HEK293T (cell line): ENCODE data around the gene PIEZO2.

Experiments
- CTCF ChIA-PET: fragments of 350-600 bp; formaldehyde crosslinking; extraction: SDS; loops from one replicate; lab custom pipeline; 2021; ENCODE audit warnings: antibody characterized with exemption, inconsistent platforms; lab: Yijun Ruan, JAX
- POLR2A ChIA-PET: fragments of 350-600 bp; formaldehyde crosslinking; extraction: SDS; loops from one replicate; lab custom pipeline; 2020; ENCODE audit warnings: antibody characterized with exemption, inconsistent platforms; lab: Yijun Ruan, JAX
- DNase-seq: peaks from one replicate; pipeline ENCODE4 v3.0.0; 2012; ENCODE audit warnings: mixed read lengths; ENCODE audit errors: extremely low spot score
- ARNT ChIP-seq: fragments of 450-650 bp; IDR thresholded peaks from 2 replicates; pipeline ENCODE4 v1.6.1; 2017; ENCODE audit warnings: mild to moderate bottlenecking
- BHLHE40 ChIP-seq: fragments of 450-650 bp; IDR thresholded peaks from 2 replicates; pipeline ENCODE4 v1.6.1; 2016; ENCODE audit warnings: mild to moderate bottlenecking, moderate library complexity, borderline replicate concordance
- CTBP1 ChIP-seq: fragments of 450-650 bp; IDR thresholded peaks from 2 replicates; pipeline ENCODE4 v1.6.1; 2016; ENCODE audit warnings: borderline replicate concordance
- ELF4 ChIP-seq: fragments of 450-650 bp; IDR thresholded peaks from 2 replicates; pipeline ENCODE4 v1.6.1; 2017; ENCODE audit warnings: antibody characterized with exemption
- FOXA1 ChIP-seq: fragments of 450-650 bp; IDR thresholded peaks from 2 replicates; pipeline ENCODE4 v1.6.1; 2016; ENCODE audit warnings: mild to moderate bottlenecking
- FOXK2 ChIP-seq: fragments of 450-650 bp; IDR thresholded peaks from 2 replicates; pipeline ENCODE4 v1.6.1; 2016; ENCODE audit warnings: mild to moderate bottlenecking
- FOXM1 ChIP-seq: fragments of 450-650 bp; IDR thresholded peaks from 2 replicates; pipeline ENCODE4 v1.6.1; 2017; ENCODE audit warnings: mild to moderate bottlenecking, borderline replicate concordance
- HDGF ChIP-seq: fragments of 450-650 bp; IDR thresholded peaks from 2 replicates; pipeline ENCODE4 v1.6.1; 2017; ENCODE audit warnings: antibody characterized with exemption, borderline replicate concordance
- L3MBTL2 ChIP-seq: fragments of 450-650 bp; conservative IDR thresholded peaks from 2 replicates; pipeline ENCODE4 v1.6.1; 2016; ENCODE audit warnings: mild to moderate bottlenecking
- LEF1 ChIP-seq: fragments of 450-650 bp; IDR thresholded peaks from 2 replicates; pipeline ENCODE4 v1.6.1; 2017; ENCODE audit warnings: mild to moderate bottlenecking, borderline replicate concordance
- NFRKB ChIP-seq: fragments of 450-650 bp; IDR thresholded peaks from 2 replicates; pipeline ENCODE4 v1.6.1; 2016; ENCODE audit warnings: mild to moderate bottlenecking, moderate library complexity
- PKNOX1 ChIP-seq: fragments of 450-650 bp; IDR thresholded peaks from 2 replicates; pipeline ENCODE4 v1.6.1; 2016
- SP1 ChIP-seq: fragments of 450-650 bp; IDR thresholded peaks from 2 replicates; pipeline ENCODE4 v1.6.1; 2017
- SUZ12 ChIP-seq: fragments of 450-650 bp; IDR thresholded peaks from 2 replicates; pipeline ENCODE4 v1.6.1; 2016; ENCODE audit warnings: mild to moderate bottlenecking
- TARDBP ChIP-seq: fragments of 450-650 bp; IDR thresholded peaks from 2 replicates; pipeline ENCODE4 v1.6.1; 2016
- ZNF384 ChIP-seq: fragments of 450-650 bp; IDR thresholded peaks from 2 replicates; pipeline ENCODE4 v1.6.1; 2016

The PIEZO2 gene

GRCh38 chr18:10863026-10863425 is 286.3 kb downstream of the PIEZO2 start:
- TF ChIP-seq FOXA1, result no peak
- TF ChIP-seq SUZ12, result no peak
- TF ChIP-seq ARNT, result no peak
- no peak for DNase-seq
- CTCF ChIA-PET, result no interaction called here
- POLR2A ChIA-PET, result no interaction called here

GRCh38 chr18:10860928-10861327 is 288.4 kb downstream of the PIEZO2 start:
- no peak for DNase-seq
- CTCF ChIA-PET, result no interaction called here
- POLR2A ChIA-PET, result no interaction called here
- TF ChIP-seq CTBP1 (no peak), FOXK2 (no peak), SUZ12 (no peak), ELF4 (no peak), ZNF384 (no peak), SP1 (no peak), FOXA1 (no peak), ARNT (no peak), BHLHE40 (no peak), NFRKB (no peak), LEF1 (no peak), FOXM1 (no peak), L3MBTL2 (no peak), TARDBP (no peak)

- ChIA-PET CTCF (no interaction called here), POLR2A (no interaction called here)
- no peak for DNase-seq
- no peak for TF ChIP-seq FOXM1
- TF ChIP-seq HDGF, result no peak
- no peak for TF ChIP-seq ELF4
- TF ChIP-seq LEF1, result no peak
- TF ChIP-seq FOXA1, result no peak
- TF ChIP-seq NFRKB, result no peak
- TF ChIP-seq TARDBP, result no peak
- TF ChIP-seq BHLHE40, result no peak
- no peak for TF ChIP-seq ARNT
- TF ChIP-seq CTBP1, result no peak
- TF ChIP-seq PKNOX1, result no peak
- no peak for TF ChIP-seq FOXK2
- TF ChIP-seq SUZ12, result no peak
- TF ChIP-seq L3MBTL2, result no peak
Observed at GRCh38 chr18:10860382-10860781, 289.0 kb downstream of the PIEZO2 start.

GRCh38 chr18:10858477-10858876 is 290.9 kb downstream of the PIEZO2 start:
- ChIA-PET CTCF (no interaction called here), POLR2A (no interaction called here)
- no peak for DNase-seq
- TF ChIP-seq NFRKB (no peak), LEF1 (no peak), FOXM1 (no peak), ZNF384 (no peak), SUZ12 (no peak), CTBP1 (no peak), FOXA1 (no peak), L3MBTL2 (no peak), PKNOX1 (no peak), SP1 (no peak), BHLHE40 (no peak), TARDBP (no peak), HDGF (no peak)

- CTCF ChIA-PET, result no interaction called here
- POLR2A ChIA-PET, result no interaction called here
Observed at GRCh38 chr18:10856132-10856531, 293.2 kb downstream of the PIEZO2 start.

More at GRCh38 chr18:10856132-10856531, 293.2 kb downstream of the PIEZO2 start:
- TF ChIP-seq FOXM1, result no peak
- no peak for TF ChIP-seq SUZ12
- TF ChIP-seq SP1, result no peak
- no peak for TF ChIP-seq PKNOX1
- TF ChIP-seq TARDBP, result no peak
- TF ChIP-seq NFRKB, result no peak
- TF ChIP-seq FOXK2, result no peak
- TF ChIP-seq HDGF, result no peak
- no peak for TF ChIP-seq ELF4
- TF ChIP-seq ARNT, result no peak
- TF ChIP-seq CTBP1, result no peak
- TF ChIP-seq L3MBTL2, result no peak
- TF ChIP-seq BHLHE40, result no peak
- no peak for TF ChIP-seq ZNF384
- TF ChIP-seq FOXA1, result no peak
- TF ChIP-seq LEF1, result no peak
- no peak for DNase-seq
